Uterus (tissue), 2 donors: ENCODE data around the gene FAF1.

Source experiments
- POLR2A ChIP-seq, 2 donors: fragments of 450-650 bp; IDR thresholded peaks; one replicate each; pipeline ENCODE4 v1.6.1; 2016; ENCODE audit warnings: antibody characterized with exemption in 2 of 2, mild to moderate bottlenecking in 1 of 2, moderate library complexity in 1 of 2
- TF ChIP-seq, protein P1 (sequence below), 4 experiments: fragments of 200-600 bp in 2 of 4; fragments of 450-650 bp in 2 of 4; sonication (generic) in 2 of 4; IDR thresholded peaks; one replicate each; pipeline ENCODE4 v1.5.1; 2016 to 2019; ENCODE audit warnings: antibody characterized with exemption in 4 of 4, mild to moderate bottlenecking in 2 of 4, moderate library complexity in 1 of 4

DNA sequence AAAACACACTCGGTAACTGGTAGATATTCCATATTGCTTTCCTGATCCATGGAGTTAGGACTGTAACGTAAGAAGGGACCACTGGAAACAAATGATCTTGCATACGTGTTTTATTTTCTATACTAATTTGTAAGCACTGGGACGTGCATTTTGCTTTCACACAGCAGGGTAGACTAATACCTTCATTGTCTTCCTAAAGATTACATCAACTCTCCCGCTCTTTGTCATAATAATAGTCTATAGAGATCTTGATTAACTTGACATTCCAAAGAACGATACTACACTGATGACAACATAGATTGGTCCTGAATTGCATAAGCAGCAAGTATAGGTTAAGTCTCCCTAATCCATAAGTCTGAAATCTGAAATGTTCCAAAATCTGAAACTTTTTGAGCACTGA is 166.5 kb downstream of the FAF1 start:
- TF ChIP-seq, protein P1, sequence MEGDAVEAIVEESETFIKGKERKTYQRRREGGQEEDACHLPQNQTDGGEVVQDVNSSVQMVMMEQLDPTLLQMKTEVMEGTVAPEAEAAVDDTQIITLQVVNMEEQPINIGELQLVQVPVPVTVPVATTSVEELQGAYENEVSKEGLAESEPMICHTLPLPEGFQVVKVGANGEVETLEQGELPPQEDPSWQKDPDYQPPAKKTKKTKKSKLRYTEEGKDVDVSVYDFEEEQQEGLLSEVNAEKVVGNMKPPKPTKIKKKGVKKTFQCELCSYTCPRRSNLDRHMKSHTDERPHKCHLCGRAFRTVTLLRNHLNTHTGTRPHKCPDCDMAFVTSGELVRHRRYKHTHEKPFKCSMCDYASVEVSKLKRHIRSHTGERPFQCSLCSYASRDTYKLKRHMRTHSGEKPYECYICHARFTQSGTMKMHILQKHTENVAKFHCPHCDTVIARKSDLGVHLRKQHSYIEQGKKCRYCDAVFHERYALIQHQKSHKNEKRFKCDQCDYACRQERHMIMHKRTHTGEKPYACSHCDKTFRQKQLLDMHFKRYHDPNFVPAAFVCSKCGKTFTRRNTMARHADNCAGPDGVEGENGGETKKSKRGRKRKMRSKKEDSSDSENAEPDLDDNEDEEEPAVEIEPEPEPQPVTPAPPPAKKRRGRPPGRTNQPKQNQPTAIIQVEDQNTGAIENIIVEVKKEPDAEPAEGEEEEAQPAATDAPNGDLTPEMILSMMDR (IDR thresholded peaks at IDR 0.05), result no peak
- TF ChIP-seq POLR2A (IDR thresholded peaks at IDR 0.05), result no peak
